ENCODE results near the gene MAP2K7.

MAP2K7 gene

GRCh38 chr19:7867092-7867844, 36.4 kb upstream of the MAP2K7 start:
- no peak for DNase-seq (ENCODE audit: low read depth in 2 of 2)

- no peak for DNase-seq (ENCODE audit: low read depth in 2 of 2)
Observed at GRCh38 chr19:7868326-7868670, 35.4 kb upstream of the MAP2K7 start.

- DNase-seq (ENCODE audit: low read depth in 2 of 2), result peak; percentile 48 to 67
Observed at GRCh38 chr19:7868671-7869452, 34.8 kb upstream of the MAP2K7 start.

GRCh38 chr19:7869453-7869909, 34.2 kb upstream of the MAP2K7 start:
- peak; percentile 66 to 70 for DNase-seq (ENCODE audit: low read depth in 2 of 2)

GRCh38 chr19:7869910-7870511, 33.7 kb upstream of the MAP2K7 start:
- no peak for DNase-seq (ENCODE audit: low read depth in 2 of 2)

GRCh38 chr19:7870571-7871436, 32.9 kb upstream of the MAP2K7 start:
- DNase-seq (ENCODE audit: low read depth in 2 of 2), result no peak

GRCh38 chr19:7871437-7872305, 32.0 kb upstream of the MAP2K7 start:
- peak; percentile 41 to 62 for DNase-seq (ENCODE audit: low read depth in 2 of 2)

- no peak for DNase-seq (ENCODE audit: low read depth in 2 of 2)
Observed at GRCh38 chr19:7872306-7873204, 31.1 kb upstream of the MAP2K7 start.

- DNase-seq (ENCODE audit: low read depth in 2 of 2), result no peak
Observed at GRCh38 chr19:7873304-7874075, 30.2 kb upstream of the MAP2K7 start.

- no peak for DNase-seq (ENCODE audit: low read depth in 2 of 2)
Observed at GRCh38 chr19:7874076-7874896, 29.4 kb upstream of the MAP2K7 start, which contains the start of gene PRR36. Gene PRR36 (minus strand): TSS chr19:7874390. CDS start chr19:7873689, 701 bp downstream.

GRCh38 chr19:7874897-7875273, 28.8 kb upstream of the MAP2K7 start:
- DNase-seq (ENCODE audit: low read depth in 2 of 2), result no peak

GRCh38 chr19:7877249-7877836, 26.3 kb upstream of the MAP2K7 start:
- no peak for DNase-seq (ENCODE audit: low read depth in 2 of 2)

GRCh38 chr19:7879111-7879807, 24.4 kb upstream of the MAP2K7 start:
- DNase-seq (ENCODE audit: low read depth in 2 of 2), result no peak

- no peak for DNase-seq (ENCODE audit: low read depth in 2 of 2)
Observed at GRCh38 chr19:7879836-7880235, 23.8 kb upstream of the MAP2K7 start.

- DNase-seq (ENCODE audit: low read depth in 2 of 2), result no peak
Observed at GRCh38 chr19:7881910-7882309, 21.8 kb upstream of the MAP2K7 start.

GRCh38 chr19:7883105-7883504, 20.6 kb upstream of the MAP2K7 start:
- DNase-seq (ENCODE audit: low read depth in 2 of 2), result no peak
